HL-60/S4 (cell line): ENCODE data around the gene YIPF2.

Source experiments
- in situ Hi-C: fragments of 300-500 bp; cut with MboI; formaldehyde crosslinking; loops from 2 replicates; pipeline ENCODE4 v1.14.3; 2022; ENCODE audit warnings: low sequenced_read_pairs

Gene YIPF2

DNA sequence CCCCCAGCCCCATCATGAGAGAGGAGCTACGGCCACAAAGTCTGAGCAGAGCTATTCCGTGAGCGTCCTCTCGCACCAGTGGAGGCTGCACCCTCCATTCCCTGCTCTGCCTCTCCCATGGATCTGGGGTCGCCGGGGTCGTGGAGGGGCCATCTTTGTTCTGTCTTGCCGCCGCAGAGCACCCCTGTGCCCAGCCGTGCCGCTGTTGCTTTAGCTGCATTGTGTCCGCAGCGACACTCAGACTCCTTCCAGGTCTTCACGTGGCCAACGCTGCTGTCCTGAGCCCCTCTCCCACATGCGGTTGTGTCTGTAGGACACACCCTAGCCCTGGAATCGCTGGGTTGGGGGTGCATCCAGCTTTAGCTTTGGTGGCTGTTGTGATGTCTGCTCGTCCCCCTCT lies 15.8 kb downstream of the YIPF2 start:
- in situ Hi-C loops: no loop called here

DNA sequence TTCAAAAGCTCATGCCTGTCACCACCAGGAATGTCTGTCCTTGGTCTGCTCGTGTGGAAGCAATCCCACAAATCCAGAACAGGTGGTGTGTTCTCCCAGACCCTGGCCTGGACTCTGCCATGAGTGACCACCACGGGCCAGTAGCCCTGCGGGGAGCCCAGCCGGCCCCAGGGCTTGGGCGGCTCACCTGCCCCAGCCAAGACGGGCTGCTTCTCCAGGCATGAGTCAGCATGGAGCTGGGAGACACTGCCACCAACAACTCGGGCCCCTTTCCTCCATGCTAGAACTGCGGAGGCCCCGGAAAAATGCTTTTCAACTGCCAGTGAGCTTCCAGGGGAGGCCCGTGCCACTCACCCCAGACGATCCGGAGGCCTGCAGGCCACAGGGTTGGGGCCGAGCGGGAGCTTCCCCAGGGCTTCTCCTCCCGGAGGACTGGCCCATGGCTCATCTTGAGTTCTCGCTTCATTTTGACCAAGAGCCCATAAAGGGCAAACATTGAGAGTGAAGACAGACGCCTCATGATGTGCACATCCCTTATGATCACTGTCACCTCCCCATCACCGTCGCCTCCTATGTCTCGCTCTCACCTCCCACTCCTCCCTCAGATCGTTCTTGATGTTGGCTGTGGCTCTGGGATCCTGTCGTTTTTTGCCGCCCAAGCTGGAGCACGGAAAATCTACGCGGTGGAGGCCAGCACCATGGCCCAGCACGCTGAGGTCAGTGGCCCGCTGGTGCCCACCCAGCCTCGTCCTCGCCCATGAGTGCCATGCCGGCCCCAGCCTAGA lies 16.7 kb downstream of the YIPF2 start:
- in situ Hi-C loops: no loop called here

DNA sequence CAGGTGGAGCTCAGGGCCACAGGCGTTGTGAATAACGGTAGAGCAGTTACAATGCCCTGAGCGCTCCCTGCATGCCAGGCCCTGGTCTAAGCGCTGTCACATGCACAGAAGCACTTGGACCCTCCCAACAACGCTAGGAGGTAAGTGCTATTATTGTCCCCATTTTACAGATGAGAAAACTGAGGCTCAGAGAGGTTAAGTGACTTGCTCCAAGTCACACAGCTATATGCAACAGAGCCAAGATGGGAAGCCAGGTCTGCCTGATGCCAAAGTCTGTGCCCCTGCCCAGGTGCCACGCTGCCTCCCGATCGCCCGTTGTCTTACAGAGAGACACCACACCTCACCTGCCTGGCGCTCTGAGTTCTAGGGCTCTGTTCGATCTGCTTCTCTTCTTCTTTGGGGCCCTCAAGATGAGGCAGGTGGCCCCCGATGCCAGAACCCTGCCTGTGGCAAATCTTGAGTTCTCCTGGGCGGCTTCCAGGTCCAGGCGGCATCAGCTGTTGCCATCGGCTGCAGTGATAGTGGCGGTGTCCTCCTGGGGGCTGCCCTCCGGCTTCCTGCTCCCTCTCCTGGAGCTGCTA lies 20.0 kb downstream of the YIPF2 start:
- in situ Hi-C loops: no loop called here

DNA sequence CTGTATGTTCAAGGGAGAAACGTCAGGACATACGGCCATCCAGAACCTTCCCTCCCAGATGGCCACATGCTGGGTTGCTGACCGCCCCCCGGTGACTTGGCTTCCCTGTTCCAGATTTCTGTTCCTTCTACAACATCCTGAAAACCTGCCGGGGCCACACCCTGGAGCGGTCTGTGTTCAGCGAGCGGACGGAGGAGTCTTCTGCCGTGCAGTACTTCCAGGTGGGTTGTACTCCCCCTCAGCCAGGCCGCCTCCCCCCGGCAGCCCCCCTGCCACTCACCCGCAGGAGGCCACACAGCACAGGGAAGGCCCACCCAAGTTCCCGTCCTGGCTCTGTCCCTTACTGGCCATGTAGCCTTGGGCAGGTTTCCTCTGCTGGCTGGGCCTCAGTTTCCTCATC lies 20.5 kb downstream of the YIPF2 start:
- in situ Hi-C loops: no loop called here

DNA sequence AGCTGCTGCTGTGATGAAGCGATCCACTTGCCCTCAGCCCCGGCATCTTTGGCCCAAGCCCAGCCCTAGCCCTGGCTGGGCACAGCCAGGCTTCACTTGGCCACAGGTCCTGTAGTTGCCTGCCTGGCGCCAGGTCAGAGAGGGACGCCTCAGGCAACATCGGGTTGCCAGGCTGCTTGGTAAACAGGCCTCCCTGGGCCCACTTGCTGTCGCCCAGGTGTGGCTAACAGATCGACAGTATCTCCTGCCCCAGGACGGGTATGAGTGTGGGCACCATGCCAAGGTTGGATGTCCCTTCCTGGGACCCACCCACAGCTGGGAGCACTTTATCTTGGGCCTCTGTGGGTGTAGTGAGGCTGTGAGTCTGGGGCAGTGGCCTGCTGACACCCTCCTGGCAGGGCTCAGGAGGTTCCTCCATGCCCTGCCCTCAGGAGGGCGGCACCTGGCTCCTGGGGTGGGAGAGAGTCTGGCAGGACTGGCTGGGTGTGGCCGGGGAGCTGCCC lies 29.2 kb downstream of the YIPF2 start:
- in situ Hi-C loops: no loop called here

DNA sequence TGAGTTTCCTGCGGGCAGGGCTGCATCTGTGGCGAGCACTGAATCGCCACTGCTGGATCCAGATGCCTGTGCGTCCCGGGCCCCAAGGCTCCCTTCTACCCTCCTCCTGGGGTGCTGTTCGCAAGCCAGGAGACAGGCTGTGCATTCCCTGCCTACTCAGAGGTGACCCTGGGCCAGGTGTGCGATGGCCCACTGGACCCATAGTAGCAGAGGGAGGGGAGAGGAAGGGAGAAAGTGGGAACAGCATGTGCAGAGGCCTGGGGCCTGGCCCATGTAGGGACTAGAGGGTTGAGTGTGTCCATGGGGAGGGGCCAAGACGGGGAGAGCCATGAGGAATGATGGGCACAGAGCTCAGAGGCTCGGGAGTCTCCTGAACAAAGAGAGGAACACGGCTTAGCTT lies 29.8 kb downstream of the YIPF2 start:
- in situ Hi-C loops: no loop called here

DNA sequence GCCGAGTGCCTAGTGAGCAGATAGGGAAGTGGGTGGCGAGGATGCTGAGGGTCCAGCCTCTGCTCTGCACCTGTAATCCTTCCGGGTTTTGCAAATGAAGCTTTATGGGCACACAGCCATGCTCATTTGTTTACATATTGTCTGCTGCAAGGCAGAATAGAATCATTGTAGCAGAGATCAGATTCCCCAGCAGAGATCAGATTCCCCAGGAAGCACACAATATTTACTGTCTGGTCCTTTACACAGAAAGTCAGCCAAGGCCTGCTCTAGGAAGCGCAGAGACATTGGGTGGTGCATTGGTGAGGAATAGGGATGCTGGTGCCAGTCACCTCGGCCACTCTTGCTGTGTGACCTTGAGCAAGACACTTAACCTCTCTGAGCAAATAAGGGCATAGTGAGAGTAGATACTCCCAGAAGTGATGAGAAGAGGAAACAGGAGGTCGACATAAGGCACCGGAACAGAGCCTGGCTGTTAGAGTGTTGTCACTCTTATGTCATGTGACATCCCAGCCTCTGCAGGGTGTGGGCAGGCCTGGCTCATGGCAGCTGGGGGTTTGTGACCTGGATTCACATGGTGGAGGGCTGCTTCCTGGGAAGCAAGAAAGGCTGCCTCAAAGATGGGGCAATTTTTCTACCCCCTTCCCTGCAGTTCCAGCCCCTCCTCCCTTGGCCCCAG lies 31.4 kb downstream of the YIPF2 start:
- in situ Hi-C loops: no loop called here

DNA sequence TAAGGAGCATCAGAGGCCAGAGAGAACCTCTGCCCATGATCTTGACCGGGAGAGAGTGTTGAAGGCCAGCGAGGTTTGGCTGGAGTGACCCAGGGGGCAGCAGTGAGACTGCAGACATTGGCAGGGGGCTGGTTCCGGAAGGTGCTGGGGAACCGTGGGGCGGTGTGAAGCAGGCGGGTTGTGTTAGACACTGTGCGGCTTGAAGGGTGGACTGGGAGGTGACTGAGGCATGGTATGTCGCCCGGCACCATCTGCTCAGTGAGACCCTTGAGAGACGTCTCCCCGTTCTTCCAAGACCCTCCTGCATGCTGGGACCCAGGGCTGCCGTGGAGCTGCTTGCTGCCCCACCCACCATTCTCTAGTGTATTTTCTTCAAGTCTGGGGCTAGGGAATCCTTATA lies 32.5 kb downstream of the YIPF2 start:
- in situ Hi-C loops: no loop called here

DNA sequence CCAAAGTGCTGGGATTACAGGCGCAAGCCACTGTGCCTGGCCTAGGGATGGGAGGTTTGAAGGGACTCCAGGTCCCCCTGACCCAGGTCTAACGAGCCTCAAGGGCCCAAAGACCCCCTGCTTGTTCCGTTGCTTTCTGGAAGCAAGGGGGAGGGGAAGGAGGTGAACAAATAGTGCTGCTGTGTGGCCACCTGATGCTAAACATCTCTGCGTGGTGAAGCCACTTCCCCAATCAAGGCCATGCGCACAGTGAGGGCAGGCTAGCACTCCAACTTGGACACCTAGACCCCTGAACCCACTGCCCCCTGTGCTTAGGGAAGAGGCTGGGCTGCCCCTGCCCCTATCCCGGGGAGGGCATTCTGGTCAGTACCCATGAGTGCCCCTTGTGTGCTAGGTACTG lies 33.1 kb downstream of the YIPF2 start:
- in situ Hi-C loops: no loop called here

DNA sequence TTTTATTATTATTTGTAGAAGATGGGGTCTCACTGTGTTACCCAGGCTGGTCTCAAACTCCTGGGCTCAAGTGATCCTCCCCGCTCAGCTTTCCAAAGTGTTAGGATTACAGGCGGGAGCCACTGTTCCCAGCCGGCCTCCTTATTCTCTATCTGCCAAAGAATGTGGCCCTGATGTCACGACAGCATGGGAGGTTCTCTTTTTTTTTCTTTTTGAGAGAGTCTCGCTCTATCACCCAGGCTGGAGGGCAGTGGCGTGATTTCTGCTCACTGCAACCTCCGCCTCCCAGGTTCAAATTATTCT lies 33.6 kb downstream of the YIPF2 start:
- in situ Hi-C loops: no loop called here

DNA sequence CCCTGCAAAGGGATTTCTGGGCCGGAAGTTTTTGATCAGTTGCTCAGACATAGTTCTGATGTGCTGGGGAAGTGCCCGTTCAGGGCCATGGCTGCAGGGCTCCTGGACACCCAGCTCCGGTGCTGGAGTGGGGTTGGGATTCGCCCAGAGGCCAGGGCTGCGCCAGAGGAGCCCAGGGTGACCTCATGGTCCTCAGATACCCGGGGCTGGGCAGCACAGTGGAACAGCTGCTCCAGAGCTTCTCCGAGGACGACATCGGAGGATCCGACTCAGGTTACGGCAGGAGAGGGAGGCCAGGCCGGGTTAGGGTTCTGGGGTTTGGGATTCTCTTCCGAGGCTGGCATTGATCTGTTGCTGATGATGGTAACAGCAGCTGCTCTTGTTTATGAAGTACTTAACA lies 36.2 kb downstream of the YIPF2 start:
- in situ Hi-C loops: no loop called here

DNA sequence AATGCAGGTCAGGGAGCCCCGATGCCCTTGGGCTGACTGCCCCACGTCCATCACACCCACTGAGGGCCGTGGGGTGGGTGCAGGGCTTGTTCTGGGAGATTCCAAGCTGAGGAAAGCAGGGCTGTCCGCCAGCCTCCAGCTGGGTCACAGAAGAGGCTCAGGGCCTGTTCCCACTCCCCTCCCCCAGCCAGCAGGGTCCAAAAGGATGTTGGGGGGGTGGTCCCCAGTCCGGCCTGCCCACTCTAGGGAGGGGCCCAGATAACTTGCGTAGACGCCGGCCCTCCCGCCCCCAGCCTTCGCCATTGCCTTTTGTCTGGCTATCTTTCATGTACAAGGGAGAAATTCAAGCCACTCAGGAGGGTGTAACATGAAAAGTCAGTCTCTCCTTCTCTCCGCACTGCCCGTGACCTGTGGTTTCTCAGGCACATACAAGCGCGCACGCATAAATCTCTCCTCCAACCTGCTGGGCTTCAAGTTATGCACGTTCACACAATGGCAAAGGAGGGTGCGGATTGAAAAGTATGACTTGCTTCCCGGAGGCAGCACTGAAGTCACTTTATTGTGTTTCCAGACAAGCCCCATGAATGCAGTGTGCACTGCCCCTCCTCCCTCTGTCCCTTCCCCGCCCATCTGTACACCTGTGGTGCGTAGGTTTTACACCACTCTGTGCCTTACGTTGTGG lies 36.9 kb downstream of the YIPF2 start:
- in situ Hi-C loops: no loop called here

DNA sequence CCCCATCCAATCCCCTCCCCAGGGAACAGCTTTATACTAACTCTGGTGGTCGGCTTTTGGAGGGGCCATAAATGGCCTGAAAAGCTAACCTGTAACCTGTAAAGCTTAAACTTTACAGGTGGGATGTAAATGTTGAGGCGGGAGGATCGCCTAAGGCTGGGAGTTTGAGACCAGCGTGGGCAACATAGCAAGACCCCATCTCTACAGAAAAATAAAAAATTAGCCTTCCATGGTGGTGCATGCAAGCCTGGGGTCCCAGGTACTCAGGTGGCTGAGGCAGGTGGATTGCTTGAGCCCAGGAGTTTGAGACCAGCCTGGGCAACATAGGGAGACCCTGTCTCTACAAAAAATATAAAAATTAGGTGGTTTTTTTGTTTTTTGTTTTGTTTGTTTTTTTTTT lies 38.6 kb downstream of the YIPF2 start:
- in situ Hi-C loops: no loop called here

DNA sequence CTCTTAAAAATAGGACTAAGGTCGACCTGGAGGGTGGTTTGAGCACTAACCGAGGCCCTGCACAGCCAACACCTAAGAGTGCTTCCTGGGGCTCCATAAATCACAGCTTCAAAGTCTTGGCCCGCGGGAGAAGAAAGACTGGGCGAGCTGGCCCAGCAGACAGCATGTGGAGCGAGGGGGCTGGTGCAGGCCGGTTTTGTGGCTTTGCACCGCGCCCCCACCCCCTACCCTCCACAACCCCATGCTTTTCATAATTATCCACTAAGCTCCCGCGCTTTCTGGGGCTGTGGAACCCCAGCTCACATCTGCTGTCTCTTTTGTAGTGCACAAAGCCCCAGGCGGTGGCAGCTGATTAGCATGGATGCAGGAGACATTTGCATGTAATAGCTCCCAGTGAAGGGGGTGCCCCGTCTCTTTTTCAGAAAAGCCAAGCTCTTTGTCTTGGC lies 40.0 kb downstream of the YIPF2 start:
- in situ Hi-C loops: no loop called here

DNA sequence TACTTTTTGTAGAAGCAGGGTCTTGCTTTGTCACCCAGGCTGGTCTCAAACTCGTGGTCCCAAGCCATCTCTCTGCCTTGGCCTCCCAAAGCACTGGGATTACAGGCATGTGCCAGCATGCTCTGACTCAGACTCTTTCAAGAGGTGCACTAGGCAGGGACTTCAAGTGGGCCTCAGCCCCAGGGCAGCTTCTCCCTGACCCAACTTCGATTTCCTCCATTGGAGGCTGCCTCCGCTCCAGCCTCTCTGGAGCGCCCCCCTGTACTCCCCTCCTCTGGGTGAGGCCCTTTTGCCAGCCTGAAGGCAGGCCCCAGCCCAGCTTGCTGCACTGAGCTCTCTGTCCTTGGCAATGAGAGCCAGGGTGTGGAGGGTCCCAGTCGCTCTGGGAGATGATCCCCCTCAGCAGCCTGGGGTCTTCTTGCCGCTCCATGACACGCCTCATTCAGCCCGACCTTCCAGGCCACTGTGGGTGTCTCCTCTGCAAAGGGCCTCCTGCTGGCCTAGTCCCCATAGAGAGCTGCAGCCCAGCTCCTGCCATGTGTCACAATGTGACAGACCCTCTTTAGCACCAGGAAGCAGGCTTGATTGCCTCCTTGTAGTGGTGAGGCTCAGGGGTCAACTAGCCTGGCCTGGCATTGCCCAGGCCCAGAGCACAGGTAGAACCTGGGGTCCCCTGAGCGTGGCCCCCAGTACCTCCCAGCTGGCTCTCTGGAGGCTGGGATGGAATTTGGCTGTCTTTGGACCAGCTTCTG lies 40.6 kb downstream of the YIPF2 start:
- in situ Hi-C loops: no loop called here

DNA sequence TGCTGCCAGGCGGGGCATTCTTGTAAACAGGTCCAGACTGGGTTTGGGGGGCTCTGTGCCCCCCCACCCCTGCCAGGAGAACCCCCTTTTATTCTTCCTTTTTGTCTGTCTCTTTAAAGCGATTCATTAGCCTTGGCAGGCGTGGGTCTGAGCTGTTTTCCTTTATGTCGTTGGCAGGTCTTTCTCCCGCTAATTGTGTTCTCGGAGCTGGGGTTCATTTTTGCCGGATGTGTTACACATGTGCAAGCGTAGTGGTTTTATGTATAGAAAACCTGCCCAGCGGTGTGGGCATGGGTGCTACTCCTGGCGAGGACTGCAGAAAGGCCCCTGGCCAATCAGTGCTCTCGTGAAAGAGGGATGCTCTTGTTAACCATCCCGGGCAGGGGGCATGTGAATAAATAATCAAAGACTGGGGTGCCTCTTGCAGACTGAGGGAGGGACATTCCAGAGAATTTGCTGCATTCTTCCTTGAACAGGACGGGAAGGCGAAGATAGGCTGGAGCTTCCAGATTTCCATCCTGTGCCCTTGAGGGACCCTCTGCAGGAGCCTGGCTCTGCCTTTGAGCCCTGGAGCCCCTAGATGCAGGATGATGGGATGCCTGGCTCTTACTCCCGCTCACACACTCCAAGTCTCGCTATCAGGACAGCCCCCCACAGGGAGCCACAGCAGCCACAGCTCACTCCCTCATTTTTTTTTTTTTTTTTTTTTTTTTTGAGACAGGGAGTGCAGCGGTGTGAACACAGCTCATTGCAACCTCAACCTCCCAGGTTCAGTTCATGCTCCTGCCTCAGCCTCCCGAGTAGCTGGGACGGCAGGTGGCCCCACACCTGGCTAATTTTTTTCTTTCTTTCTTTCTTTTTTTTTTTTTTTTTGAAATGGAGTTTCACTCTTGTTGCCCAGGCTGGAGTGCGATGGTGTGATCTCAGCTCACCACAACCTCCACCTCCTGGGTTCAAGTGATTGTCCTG lies 43.0 kb downstream of the YIPF2 start:
- in situ Hi-C loops: no loop called here

DNA sequence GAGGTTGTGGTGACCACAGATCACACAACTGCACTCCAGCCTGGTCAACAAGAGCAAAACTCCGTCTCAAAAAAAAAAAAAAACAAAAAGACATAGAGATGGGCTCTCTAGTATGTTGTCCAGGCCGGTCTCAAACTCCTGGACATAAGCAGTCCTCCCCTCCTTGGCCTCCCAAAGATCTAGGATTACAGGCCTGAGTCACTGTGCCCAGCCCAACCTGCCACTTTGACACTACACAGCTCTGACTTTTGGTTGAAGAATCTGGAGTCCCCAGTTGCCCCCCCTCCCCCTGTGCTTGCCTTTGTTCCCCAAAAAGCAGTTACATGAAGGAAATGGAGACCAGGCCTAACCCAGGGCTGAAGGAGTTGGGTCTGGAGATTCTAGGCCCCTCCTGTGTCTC lies 44.2 kb downstream of the YIPF2 start:
- in situ Hi-C loops: no loop called here

DNA sequence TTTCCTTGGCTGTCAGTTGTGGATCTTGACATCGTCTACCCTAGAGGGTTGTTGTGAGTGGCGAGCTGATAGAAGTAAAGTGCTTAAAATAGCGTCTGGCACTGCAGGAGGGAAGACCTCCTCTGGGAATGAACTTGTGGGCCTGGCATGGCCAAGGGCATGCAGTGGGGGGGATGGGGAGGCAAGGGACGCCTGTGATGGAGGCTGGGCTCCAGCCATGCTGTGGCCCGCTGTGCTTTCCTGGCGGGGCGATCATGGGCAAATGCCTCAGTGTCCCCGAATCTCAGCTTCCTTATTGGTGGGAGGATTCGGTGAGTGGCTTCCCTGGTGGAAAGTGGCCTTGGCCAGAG lies 46.4 kb downstream of the YIPF2 start:
- in situ Hi-C loops: no loop called here

DNA sequence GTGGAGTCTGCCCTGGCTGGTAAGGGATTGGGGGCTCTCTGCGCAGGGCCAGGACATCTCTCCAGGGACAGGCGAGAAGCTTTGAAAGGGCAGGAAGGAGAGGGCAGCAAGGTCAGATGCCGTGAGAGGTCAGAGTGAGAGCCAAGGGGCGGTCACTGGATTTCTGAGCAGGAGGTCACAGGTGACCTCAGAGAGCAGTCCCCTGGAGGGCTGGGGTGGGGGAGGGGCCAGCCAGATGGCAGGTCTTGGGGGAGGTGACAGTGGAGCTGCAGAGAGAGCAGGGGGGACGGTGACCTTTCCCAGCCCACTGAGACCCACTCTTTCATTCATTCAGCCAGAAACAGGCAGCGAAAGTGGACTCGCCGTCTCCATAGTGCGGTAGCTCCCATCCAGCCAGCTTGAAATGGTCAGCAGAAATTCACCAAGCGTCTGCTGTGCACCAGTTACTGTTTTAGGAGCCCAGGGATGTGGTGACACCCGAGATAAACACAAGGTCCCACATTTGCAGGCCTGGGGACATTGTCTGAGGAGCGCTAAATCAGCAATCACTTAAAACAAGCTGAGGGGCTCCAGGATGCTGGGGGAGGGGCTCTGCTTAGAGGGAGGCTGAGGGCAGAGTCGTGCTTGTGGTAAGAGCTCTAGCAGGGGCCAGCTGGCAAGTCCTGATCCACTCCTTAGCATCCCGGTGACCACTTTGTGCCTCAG lies 46.9 kb downstream of the YIPF2 start:
- in situ Hi-C loops: no loop called here
